ENCODE data around the gene SCFD1.
"Not testable (repeated sequence)": the region's sequence is repeated elsewhere in the genome, so short reads cannot be mapped to it uniquely, and the experiment has no call there.

Gene SCFD1

GRCh38 chr14:30621940-30622830 is at the start of gene SCFD1:
Gene SCFD1, plus strand, starts transcription at chr14:30622319. Its CDS starts 20 bp downstream, at chr14:30622339.
- peak; percentile 91 to 92 for DNase-seq (ENCODE audit: low read depth in 2 of 2)

- DNase-seq (ENCODE audit: low read depth in 2 of 2), result no peak
Measured at GRCh38 chr14:30572771-30573170, 49.3 kb upstream of the SCFD1 start.

GRCh38 chr14:30573226-30573814 is 48.8 kb upstream of the SCFD1 start:
- no peak for DNase-seq (ENCODE audit: low read depth in 2 of 2)

- DNase-seq (ENCODE audit: low read depth in 2 of 2), result no peak
Measured at GRCh38 chr14:30573966-30574365, 48.2 kb upstream of the SCFD1 start.

- DNase-seq (ENCODE audit: low read depth in 2 of 2), result not testable (repeated sequence)
Measured at GRCh38 chr14:30574777-30575176, 47.3 kb upstream of the SCFD1 start.

GRCh38 chr14:30576333-30576732 is 45.8 kb upstream of the SCFD1 start:
- DNase-seq (ENCODE audit: low read depth in 2 of 2), result not testable (repeated sequence)

GRCh38 chr14:30580616-30581282 is 41.4 kb upstream of the SCFD1 start:
- no peak for DNase-seq (ENCODE audit: low read depth in 2 of 2)

- no peak for DNase-seq (ENCODE audit: low read depth in 2 of 2)
Measured at GRCh38 chr14:30581283-30581625, 40.9 kb upstream of the SCFD1 start.

- DNase-seq (ENCODE audit: low read depth in 2 of 2), result no peak
Measured at GRCh38 chr14:30582376-30582775, 39.7 kb upstream of the SCFD1 start.

- no peak for DNase-seq (ENCODE audit: low read depth in 2 of 2)
Measured at GRCh38 chr14:30584058-30584630, 38.0 kb upstream of the SCFD1 start.

GRCh38 chr14:30585204-30585603 is 36.9 kb upstream of the SCFD1 start:
- DNase-seq (ENCODE audit: low read depth in 2 of 2), result no peak

GRCh38 chr14:30587141-30587540 is 35.0 kb upstream of the SCFD1 start:
- DNase-seq (ENCODE audit: low read depth in 2 of 2), result no peak

- no peak for DNase-seq (ENCODE audit: low read depth in 2 of 2)
Measured at GRCh38 chr14:30588873-30589272, 33.2 kb upstream of the SCFD1 start.

- no peak for DNase-seq (ENCODE audit: low read depth in 2 of 2)
Measured at GRCh38 chr14:30596935-30597334, 25.2 kb upstream of the SCFD1 start.

GRCh38 chr14:30597504-30597903 is 24.6 kb upstream of the SCFD1 start:
- no peak for DNase-seq (ENCODE audit: low read depth in 2 of 2)

GRCh38 chr14:30600922-30601918 is 20.9 kb upstream of the SCFD1 start:
- DNase-seq (ENCODE audit: low read depth in 2 of 2), result no peak

GRCh38 chr14:30603402-30603801 is 18.7 kb upstream of the SCFD1 start:
- no peak for DNase-seq (ENCODE audit: low read depth in 2 of 2)

- not testable (repeated sequence) for DNase-seq (ENCODE audit: low read depth in 2 of 2)
Measured at GRCh38 chr14:30604696-30605095, 17.4 kb upstream of the SCFD1 start.

- no peak for DNase-seq (ENCODE audit: low read depth in 2 of 2)
Measured at GRCh38 chr14:30607156-30607780, 14.9 kb upstream of the SCFD1 start.

- no peak for DNase-seq (ENCODE audit: low read depth in 2 of 2)
Measured at GRCh38 chr14:30608533-30609006, 13.5 kb upstream of the SCFD1 start.
